GM23248 (cell line): ENCODE results near the gene STYXL2.

Experiments used
- EZH2 ChIP-seq: fragments of 200-600 bp; sonication (generic); IDR thresholded peaks from 2 replicates; pipeline ENCODE4 v1.6.1; 2018; ENCODE audit warnings: antibody characterized with exemption, mild to moderate bottlenecking; ENCODE audit not compliant: insufficient read depth, poor library complexity, severe bottlenecking
- EZH2phosphoT487 ChIP-seq: fragments of 200-600 bp; sonication (generic); IDR thresholded peaks from 2 replicates; pipeline ENCODE4 v1.6.1; 2018; ENCODE audit warnings: antibody characterized with exemption, moderate library complexity, mild to moderate bottlenecking, low read depth; ENCODE audit not compliant: insufficient read depth

DNA sequence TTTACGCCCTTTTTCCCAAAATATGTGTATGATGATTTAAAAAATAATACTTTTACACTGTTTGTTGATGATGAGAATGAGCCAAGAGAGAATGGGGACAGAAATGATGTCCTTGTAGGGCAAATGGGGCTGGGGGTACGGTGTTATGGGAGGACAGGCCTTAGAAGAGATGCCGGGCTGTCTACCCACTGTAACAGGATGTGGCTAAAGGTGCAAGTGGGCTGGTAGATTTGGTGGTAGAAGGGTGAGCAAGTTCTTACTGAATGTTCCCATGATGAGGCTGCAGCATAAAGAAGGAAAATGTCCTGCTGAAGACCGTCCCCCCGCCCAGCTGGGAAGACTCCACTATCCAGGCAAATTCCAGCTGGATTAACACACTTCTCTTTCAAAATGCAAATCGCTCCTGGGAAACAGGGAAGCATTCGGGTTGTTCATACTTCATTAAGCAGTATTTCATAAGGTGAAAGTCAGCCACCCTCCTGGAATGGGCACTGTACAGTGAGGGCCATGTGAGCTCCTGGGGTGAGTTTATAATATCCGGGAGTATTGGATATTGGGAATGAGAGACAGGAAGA lies 17.7 kb upstream of the STYXL2 start:
- no peak for TF ChIP-seq EZH2
- TF ChIP-seq EZH2phosphoT487, result no peak
